ENCODE data around the gene METRN. TPM values are rescaled to one million over a fixed set of nuclear protein-coding genes. Genes with fewer than 3 reads are reported as not detected.

The METRN gene
- total RNA-seq, 1 experiment from 2014 or later: 69.5 TPM

GRCh38 chr16:698911-699671 is 15.8 kb upstream of the METRN start:
- POLR2A ChIA-PET: interaction anchor here (0.6 to 1.9 kb wide), 3 partner anchors 8 to 16 kb away, joined by 3 to 5 read pairs (median 3); partner anchors contain the start of gene METRN
- TF ChIP-seq CTCF (IDR thresholded peaks at IDR 0.05; ENCODE audit: unreplicated experiment): no peak
- BruUV-seq (replicated peaks): no TSS peak
- Mint-ChIP-seq H3K36me3 (ENCODE audit: insufficient read depth, unreplicated experiment) (peaks cover 69% of the 10 kb centered on the region), H3K4me3 (ENCODE audit: unreplicated experiment) (no peak overlapping the region), H3K9me3 (ENCODE audit: unreplicated experiment) (no peaks in the 10 kb centered on the region), H3K4me1 (ENCODE audit: insufficient read depth, unreplicated experiment) (peaks cover 6% of the 10 kb centered on the region), H3K27me3 (ENCODE audit: insufficient read depth, unreplicated experiment) (no peaks in the 10 kb centered on the region), H3K27ac (ENCODE audit: low read depth, unreplicated experiment) (no peak overlapping the region)
- no peak for DNase-seq (ENCODE audit: unreplicated experiment)
- CTCF ChIA-PET: interaction anchor here (1.6 kb wide), 1 partner anchor 9 kb away, joined by 3 read pairs; no protein-coding TSS in a partner anchor
- intact Hi-C loops (cut with micrococcal nuclease): no loop called here

DNA sequence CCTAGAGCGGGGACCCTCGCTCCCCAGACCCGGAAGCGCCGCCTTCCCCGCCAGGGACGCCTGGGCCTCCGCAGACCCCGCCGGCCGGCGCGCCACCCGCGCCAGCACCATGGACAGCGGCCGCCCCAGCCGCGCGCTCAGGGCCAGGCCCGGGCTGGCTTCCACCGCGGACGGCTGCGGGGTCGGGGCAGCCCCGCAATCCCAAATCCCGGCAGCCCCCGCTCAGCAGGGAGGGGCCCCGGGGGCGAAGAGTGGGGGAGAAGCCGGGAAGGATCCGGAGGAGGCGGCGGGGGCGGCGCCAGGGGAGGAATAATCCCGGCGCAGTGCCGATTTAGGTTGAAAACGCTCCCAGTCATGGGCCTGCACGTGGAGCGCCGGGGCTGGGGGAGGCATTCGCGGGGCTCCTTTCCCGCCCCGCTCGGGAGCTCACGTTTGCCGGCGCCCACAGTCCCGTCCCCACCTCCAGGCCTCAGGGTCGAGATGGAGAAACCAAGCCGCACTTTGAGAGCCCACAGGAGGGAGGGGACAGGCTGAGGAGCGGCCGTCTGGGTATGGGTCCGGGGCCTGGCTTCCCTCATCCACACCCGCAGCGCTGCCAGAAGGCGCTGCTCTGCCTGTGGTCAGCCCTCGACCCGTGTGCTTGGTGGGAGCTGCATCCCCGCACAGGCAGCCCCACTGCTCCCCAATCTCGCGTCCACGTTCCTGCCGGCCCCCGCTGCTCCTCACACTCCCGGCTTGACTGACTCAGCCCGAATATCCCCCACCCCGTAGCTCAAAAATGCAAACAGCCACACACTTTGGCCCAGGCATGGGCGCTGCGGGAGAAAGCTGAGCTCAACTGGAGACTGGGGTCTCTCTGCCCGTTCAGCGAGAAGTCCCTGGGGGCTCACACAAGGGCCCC is 14.0 kb upstream of the METRN start:
- H3K4me1 Mint-ChIP-seq (ENCODE audit: insufficient read depth, unreplicated experiment): peaks cover 1% of the 10 kb centered on the region
- ChIA-PET CTCF (interaction anchor here (0.9 kb wide), 1 partner anchor 19 kb away, joined by 3 read pairs; no protein-coding TSS in a partner anchor), POLR2A (interaction anchor here (1.3 kb wide), 1 partner anchor 11 kb away, joined by 3 read pairs; no protein-coding TSS in a partner anchor)
- H3K4me3 Mint-ChIP-seq (ENCODE audit: unreplicated experiment): no peak overlapping the region
- DNase-seq (ENCODE audit: unreplicated experiment): no peak
- intact Hi-C loops (cut with micrococcal nuclease): no loop called here
- H3K27ac Mint-ChIP-seq (ENCODE audit: low read depth, unreplicated experiment): no peak overlapping the region
- no peaks in the 10 kb centered on the region for H3K9me3 Mint-ChIP-seq (ENCODE audit: unreplicated experiment)
- H3K36me3 Mint-ChIP-seq (ENCODE audit: insufficient read depth, unreplicated experiment): peaks cover 51% of the 10 kb centered on the region
- no TSS peak for BruUV-seq (replicated peaks)
- no peak for TF ChIP-seq CTCF (IDR thresholded peaks at IDR 0.05; ENCODE audit: unreplicated experiment)
- no peaks in the 10 kb centered on the region for H3K27me3 Mint-ChIP-seq (ENCODE audit: insufficient read depth, unreplicated experiment)

GRCh38 chr16:702341-702740 is 12.6 kb upstream of the METRN start:
- no peak for DNase-seq (ENCODE audit: unreplicated experiment)
- Mint-ChIP-seq H3K27ac (ENCODE audit: low read depth, unreplicated experiment) (no peak overlapping the region), H3K27me3 (ENCODE audit: insufficient read depth, unreplicated experiment) (no peaks in the 10 kb centered on the region), H3K9me3 (ENCODE audit: unreplicated experiment) (no peaks in the 10 kb centered on the region), H3K4me3 (ENCODE audit: unreplicated experiment) (no peak overlapping the region), H3K36me3 (ENCODE audit: insufficient read depth, unreplicated experiment) (peaks cover 37% of the 10 kb centered on the region), H3K4me1 (ENCODE audit: insufficient read depth, unreplicated experiment) (no peaks in the 10 kb centered on the region)
- CTCF ChIA-PET: no interaction called here
- no TSS peak for BruUV-seq (replicated peaks)
- POLR2A ChIA-PET: interaction anchor here (1.6 to 1.8 kb wide), 2 partner anchors 14 to 18 kb away, joined by 8 read pairs; partner anchors contain the start of genes JMJD8 and METRN
- intact Hi-C loops (cut with micrococcal nuclease): no loop called here
- no peak for TF ChIP-seq CTCF (IDR thresholded peaks at IDR 0.05; ENCODE audit: unreplicated experiment)

- Mint-ChIP-seq H3K36me3 (ENCODE audit: insufficient read depth, unreplicated experiment) (peaks cover 26% of the 10 kb centered on the region), H3K9me3 (ENCODE audit: unreplicated experiment) (no peaks in the 10 kb centered on the region), H3K27ac (ENCODE audit: low read depth, unreplicated experiment) (no peak overlapping the region), H3K4me1 (ENCODE audit: insufficient read depth, unreplicated experiment) (peaks cover 10% of the 10 kb centered on the region), H3K4me3 (ENCODE audit: unreplicated experiment) (no peak overlapping the region), H3K27me3 (ENCODE audit: insufficient read depth, unreplicated experiment) (no peaks in the 10 kb centered on the region)
- ChIA-PET CTCF (interaction anchor here (0.5 to 1.2 kb wide), 9 partner anchors 8 to 1081 kb away, joined by 3 read pairs; partner anchors contain the start of genes ANTKMT, RHOT2 and WDR90), POLR2A (interaction anchor here (0.5 to 3.2 kb wide), 13 partner anchors 8 to 1292 kb away, joined by 3 to 24 read pairs (median 4); partner anchors contain the start of genes ANTKMT, CIAO3, JMJD8 and METRN)
- intact Hi-C loops (cut with micrococcal nuclease): no loop called here
- no peak for DNase-seq (ENCODE audit: unreplicated experiment)
- no TSS peak for BruUV-seq (replicated peaks)
- TF ChIP-seq CTCF (IDR thresholded peaks at IDR 0.05; ENCODE audit: unreplicated experiment): no peak
Observed at GRCh38 chr16:703406-703805, 11.5 kb upstream of the METRN start.
